Stimulated activated CD4-positive, alpha-beta T cell treated with anti-CD3 and anti-CD28 coated beads, Interleukin-1b, Interleukin-23, amount 100 ng/mL, for 48 hours (primary cell): ENCODE results near the gene CTU2.
A peak's percentile ranks its signal among the peaks of the same experiment; 100 is the strongest.

Experiments used
- DNase-seq: peaks from one replicate; pipeline ENCODE4 v3.0.0-alpha.2; 2020

The CTU2 gene

GRCh38 chr16:88732172-88732960, 26.1 kb downstream of the CTU2 start:
- no peak for DNase-seq

- DNase-seq, result no peak
Measured at GRCh38 chr16:88732961-88733294, 26.6 kb downstream of the CTU2 start.

- DNase-seq, result no peak
Measured at GRCh38 chr16:88733630-88734360, 27.5 kb downstream of the CTU2 start.

- no peak for DNase-seq
Measured at GRCh38 chr16:88734361-88734728, 28.0 kb downstream of the CTU2 start.

- DNase-seq, result no peak
Measured at GRCh38 chr16:88735121-88735520, 28.8 kb downstream of the CTU2 start.

GRCh38 chr16:88735616-88736015, 29.3 kb downstream of the CTU2 start:
- no peak for DNase-seq

GRCh38 chr16:88736088-88736487, 29.8 kb downstream of the CTU2 start:
- DNase-seq, result no peak

- no peak for DNase-seq
Measured at GRCh38 chr16:88736496-88736895, 30.2 kb downstream of the CTU2 start.

GRCh38 chr16:88737298-88738150, 31.2 kb downstream of the CTU2 start:
- DNase-seq, result peak; percentile 44

GRCh38 chr16:88738151-88739084, 32.1 kb downstream of the CTU2 start:
- no peak for DNase-seq

- no peak for DNase-seq
Measured at GRCh38 chr16:88739139-88739976, 33.1 kb downstream of the CTU2 start.

GRCh38 chr16:88739977-88740726, 33.8 kb downstream of the CTU2 start:
- no peak for DNase-seq

- DNase-seq, result no peak
Measured at GRCh38 chr16:88740727-88741055, 34.4 kb downstream of the CTU2 start.

GRCh38 chr16:88741368-88741767, 35.1 kb downstream of the CTU2 start:
- DNase-seq, result no peak

GRCh38 chr16:88742896-88743605, 36.7 kb downstream of the CTU2 start:
- DNase-seq, result no peak

GRCh38 chr16:88743693-88744576, 37.6 kb downstream of the CTU2 start:
- peak; percentile 62 for DNase-seq

- DNase-seq, result no peak
Measured at GRCh38 chr16:88744577-88745521, 38.5 kb downstream of the CTU2 start.

- no peak for DNase-seq
Measured at GRCh38 chr16:88746506-88746905, 40.2 kb downstream of the CTU2 start.
